NCI-H2227 treated with DMSO at 0.1 percent for 48 hours (cell line): ENCODE data around the gene SIRT7.

Experiments used
- DNase-seq: peaks from one replicate; lab custom pipeline; 2025; lab: John Stamatoyannopoulos, UW

SIRT7 gene

GRCh38 chr17:81863833-81864768 lies 53.9 kb downstream of the SIRT7 start:
- DNase-seq, result no peak

DNA sequence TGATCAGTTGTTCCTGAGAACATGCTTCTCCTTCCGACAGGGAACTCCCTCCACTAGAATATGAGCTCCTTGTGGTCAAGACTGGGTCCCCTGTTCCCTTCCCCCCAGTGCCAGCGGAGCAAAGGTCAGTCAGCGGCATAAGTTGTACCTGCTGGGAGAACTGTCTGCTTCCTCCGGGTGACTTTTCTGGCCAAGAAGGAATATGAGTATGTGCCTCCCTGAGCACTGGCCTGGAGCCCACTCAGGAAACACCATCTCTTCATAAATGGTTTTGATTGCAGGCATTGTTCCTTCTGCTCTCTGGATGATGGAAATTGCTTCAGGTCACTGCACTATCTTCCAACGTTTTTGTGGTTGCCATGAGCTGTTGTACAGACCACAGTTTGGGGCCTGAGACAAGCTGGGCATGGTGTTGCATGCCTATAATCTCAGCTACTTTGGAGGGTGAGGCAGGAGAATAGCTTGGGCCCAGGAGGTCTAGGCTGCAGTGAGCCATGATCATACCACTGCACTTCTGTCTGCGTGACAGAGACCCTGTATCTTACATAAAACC lies 54.8 kb downstream of the SIRT7 start:
- peak; percentile 45 for DNase-seq
